ENCODE measurements around the gene RGL3.

DNA sequence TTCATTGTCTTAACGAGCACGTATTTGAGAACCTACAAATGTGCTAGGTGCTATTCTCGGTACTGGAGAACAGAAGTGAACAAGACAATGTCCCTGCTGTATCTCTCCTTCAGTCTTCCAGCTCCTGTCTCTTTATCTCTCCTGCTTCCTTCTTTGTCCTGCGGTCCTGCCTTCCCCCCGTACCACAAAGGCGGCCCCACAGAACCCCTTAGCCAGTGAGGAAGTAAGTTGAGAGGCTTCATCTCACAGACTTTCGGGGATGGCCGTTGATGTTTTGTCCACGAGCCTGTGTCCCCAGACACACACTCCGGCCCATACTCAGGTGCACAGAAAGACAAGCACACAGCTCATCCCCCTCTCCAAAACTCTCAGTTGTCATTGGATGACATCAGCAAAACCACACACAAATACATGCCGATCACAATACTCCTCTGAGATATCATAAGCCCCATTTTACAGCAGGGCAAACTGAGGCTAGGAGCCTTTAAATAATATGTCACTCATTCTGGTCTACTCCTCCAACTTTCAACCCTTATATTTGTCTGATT lies 45.2 kb downstream of the RGL3 start:
- TF ChIP-seq, protein P1, sequence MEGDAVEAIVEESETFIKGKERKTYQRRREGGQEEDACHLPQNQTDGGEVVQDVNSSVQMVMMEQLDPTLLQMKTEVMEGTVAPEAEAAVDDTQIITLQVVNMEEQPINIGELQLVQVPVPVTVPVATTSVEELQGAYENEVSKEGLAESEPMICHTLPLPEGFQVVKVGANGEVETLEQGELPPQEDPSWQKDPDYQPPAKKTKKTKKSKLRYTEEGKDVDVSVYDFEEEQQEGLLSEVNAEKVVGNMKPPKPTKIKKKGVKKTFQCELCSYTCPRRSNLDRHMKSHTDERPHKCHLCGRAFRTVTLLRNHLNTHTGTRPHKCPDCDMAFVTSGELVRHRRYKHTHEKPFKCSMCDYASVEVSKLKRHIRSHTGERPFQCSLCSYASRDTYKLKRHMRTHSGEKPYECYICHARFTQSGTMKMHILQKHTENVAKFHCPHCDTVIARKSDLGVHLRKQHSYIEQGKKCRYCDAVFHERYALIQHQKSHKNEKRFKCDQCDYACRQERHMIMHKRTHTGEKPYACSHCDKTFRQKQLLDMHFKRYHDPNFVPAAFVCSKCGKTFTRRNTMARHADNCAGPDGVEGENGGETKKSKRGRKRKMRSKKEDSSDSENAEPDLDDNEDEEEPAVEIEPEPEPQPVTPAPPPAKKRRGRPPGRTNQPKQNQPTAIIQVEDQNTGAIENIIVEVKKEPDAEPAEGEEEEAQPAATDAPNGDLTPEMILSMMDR (IDR thresholded peaks at IDR 0.05): no peak
- TF ChIP-seq POLR2A (IDR thresholded peaks at IDR 0.05): no peak

Measured in prostate gland (tissue), 2 donors.